Measurements from ENCODE around the gene ZNF524. TPM values are rescaled to one million over a fixed set of nuclear protein-coding genes. Genes with fewer than 3 reads are reported as not detected.

ZNF524 gene
- total RNA-seq, 1 experiment from 2014 or later = 13.4 TPM

DNA sequence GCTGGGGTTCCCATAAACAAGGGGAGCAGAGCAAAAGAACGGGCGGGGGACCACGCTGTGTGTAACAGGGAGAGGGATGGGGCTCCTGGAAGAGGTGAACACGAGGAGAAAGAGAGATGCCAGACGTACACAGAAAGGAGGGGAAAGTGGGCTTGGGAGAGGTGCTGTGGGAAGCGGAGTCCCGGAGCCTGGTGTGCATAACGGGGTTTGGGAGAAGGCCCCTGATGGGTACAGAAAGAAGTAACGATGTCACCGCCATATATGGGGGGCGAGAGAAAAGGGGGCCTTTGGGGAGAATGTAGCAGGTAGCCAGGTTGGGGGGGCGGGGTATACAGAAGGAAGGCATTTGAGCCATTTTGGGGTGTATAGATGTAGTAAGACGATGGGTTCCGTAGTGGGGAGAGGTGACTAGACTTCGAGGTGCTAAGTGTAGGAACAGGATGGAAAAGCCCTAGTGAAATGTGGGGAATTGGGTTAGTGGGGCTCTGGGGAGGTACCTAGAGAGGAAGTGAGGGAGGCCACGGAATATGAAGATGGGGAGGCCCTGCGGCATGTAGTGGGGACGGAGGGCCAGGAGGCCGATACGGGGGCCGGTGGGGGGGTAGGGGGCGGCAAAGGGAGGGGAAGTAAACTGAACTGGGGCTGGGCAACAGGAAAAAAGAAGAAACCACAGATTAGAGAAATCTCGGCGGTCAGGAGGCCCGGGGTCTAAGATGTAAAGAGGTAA, 41.5 kb downstream of the ZNF524 start:
- no peak for DNase-seq (ENCODE audit: low read depth)

DNA sequence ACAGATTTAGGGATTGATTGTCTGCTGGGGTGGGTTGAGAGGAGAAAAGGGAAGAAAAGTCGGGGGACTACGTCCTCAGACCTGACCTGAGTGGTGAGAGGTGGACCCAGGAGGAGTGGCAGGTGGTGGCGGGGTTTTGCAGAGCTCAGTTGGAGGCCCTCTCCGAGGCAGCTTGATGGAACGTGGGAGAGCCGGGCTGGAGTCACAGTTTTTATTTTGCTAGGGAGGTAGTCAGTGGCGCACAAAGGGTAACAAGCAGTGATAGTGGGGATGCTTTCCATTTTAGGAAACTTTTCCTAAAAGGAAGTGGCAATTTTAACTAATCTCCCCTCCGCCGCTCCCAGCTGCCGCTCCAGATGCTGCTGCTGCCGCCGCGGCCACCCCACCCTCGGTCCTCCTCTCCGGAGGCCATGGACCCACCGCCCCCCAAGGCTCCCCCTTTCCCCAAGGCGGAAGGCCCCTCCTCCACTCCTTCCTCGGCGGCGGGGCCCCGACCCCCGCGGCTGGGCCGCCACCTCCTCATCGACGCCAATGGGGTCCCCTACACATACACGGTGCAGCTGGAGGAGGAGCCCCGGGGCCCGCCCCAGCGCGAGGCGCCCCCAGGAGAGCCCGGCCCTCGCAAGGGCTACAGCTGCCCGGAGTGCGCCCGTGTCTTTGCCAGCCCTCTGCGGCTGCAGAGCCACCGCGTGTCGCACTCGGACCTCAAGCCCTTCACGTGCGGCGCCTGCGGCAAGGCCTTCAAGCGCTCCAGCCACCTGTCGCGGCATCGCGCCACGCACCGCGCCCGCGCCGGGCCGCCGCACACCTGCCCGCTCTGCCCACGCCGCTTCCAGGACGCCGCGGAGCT, 42.3 kb downstream of the ZNF524 start:
- no peak for DNase-seq (ENCODE audit: low read depth)

DNA sequence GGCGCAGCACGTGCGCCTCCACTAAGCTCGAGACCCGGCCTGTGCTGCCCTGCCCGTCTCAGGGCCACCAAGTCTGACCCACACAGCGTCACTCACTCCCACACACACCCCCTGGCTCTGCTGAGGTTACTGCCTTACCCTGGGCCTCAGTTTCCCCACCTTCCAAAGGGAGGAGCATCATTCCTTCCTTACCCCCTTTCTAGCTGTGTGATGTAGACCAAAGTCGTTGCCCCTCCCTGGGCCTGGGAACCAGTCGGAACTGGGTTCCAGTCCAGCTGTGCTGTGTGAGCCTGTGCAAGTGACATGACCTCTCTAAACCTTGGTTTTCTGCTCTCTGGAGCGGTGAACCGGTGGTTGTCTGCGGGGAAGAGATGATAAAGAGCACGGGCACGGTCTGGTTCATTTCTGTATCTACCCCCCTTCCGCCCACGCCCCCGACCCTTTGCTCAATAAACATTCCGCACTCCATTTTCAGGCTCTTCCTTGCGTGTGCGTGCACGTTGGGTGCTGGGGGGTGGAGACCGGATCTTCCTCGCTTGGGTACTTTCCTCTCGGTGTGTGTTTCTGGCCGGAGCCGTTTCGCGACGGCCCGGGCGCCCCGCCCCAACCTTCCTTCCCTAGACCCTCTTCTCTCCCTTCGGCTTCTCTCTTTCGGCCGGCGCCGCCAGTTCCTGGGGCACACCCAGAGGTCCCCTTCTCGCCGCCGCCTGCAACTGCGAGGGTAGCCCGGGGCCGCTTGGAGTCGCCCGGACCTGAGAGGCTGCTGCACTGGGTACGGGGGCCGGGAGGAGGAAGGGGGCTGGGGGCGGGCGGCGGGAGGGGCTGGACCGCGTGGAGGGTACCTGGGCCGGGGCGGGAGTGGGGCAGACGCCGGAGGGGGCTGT, 43.2 kb downstream of the ZNF524 start, which contains the start of gene ZNF581:
Gene ZNF581, plus strand, starts transcription at position 647 of the 884 bp plus-strand sequence. CDS start 923 bp downstream, outside the sequence.
- peak; percentile 68 for DNase-seq (ENCODE audit: low read depth)

DNA sequence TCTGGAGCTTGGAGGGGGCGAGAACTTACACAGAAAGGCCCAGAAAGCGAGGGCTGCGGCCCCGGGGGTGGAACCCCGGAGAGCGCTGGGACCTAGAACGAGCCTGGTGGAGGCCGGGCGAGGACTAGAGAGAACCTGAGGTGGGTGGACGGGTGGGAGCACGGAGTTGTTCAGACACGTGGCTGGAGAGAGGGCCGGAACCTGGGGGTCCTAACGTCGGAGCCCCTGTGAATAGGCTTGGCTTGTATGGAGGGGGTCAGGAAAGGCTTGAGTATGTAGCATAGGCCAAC, 43.7 kb downstream of the ZNF524 start:
- no peak for DNase-seq (ENCODE audit: low read depth)

DNA sequence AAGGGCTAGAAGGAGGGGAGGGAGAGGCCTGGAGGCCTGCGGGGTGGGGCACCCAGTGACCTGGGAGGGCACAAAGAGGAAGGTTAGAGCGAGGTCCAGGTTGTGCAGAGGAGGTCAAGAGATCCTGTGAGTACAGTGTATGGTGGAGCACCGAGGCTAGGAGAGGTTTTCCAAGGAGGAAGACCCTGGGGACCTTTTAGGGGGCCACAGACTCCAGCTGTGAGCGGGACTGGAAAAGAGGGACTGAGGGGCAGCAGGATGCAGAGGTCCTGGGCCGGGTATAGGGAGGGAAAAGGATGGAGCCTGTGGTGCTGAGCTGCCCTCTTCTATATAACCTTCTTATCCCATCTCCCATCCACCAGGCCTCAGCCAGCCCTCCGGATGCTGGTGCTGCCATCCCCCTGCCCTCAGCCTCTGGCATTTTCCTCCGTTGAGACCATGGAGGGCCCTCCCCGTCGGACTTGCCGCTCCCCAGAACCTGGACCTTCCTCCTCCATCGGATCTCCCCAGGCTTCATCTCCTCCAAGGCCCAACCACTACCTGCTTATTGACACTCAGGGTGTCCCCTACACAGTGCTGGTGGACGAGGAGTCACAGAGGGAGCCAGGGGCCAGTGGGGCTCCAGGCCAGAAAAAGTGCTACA, 44.2 kb downstream of the ZNF524 start:
- no peak for DNase-seq (ENCODE audit: low read depth)

DNA sequence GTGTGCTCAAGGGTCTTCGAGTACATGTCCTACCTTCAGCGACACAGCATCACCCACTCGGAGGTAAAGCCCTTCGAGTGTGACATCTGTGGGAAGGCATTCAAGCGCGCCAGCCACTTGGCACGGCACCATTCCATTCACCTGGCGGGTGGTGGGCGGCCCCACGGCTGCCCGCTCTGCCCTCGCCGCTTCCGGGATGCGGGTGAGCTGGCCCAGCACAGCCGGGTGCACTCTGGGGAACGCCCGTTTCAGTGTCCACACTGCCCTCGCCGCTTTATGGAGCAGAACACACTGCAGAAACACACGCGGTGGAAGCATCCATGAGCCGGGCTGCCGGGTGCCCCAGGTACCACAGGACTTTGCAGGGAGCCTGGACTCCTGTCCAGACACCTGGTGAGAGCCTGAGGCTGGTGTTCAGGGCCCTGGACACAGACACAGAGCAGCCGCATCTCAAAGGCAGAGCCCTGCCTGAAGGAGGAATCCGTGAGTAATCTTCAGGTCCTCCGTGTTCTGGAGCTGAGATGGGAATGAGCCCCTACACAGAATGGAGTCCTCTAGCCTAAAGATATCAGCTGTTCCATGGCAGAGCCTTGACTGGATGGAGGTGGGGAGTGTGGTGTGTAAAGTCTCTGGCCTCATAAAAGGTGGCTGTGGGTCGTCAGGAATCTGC, 44.9 kb downstream of the ZNF524 start:
- no peak for DNase-seq (ENCODE audit: low read depth)

DNA sequence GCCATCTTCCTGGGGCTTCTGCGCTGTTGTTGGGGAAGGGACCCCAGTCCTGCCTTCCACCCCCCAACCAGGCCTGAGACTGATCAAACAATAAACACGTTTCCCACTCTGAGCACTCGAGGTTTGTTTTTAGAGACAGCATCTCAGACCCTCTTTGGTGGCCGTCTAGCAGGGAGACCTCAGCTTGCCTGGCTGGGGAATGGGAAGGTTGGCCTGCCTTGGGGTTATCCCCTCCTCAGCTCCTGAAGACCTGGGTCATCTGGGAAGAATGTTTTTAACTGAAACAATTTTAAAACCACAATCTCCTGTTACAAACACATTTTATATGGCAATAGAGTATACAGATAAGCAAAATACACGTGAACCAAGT, 45.4 kb downstream of the ZNF524 start:
- no peak for DNase-seq (ENCODE audit: low read depth)

DNA sequence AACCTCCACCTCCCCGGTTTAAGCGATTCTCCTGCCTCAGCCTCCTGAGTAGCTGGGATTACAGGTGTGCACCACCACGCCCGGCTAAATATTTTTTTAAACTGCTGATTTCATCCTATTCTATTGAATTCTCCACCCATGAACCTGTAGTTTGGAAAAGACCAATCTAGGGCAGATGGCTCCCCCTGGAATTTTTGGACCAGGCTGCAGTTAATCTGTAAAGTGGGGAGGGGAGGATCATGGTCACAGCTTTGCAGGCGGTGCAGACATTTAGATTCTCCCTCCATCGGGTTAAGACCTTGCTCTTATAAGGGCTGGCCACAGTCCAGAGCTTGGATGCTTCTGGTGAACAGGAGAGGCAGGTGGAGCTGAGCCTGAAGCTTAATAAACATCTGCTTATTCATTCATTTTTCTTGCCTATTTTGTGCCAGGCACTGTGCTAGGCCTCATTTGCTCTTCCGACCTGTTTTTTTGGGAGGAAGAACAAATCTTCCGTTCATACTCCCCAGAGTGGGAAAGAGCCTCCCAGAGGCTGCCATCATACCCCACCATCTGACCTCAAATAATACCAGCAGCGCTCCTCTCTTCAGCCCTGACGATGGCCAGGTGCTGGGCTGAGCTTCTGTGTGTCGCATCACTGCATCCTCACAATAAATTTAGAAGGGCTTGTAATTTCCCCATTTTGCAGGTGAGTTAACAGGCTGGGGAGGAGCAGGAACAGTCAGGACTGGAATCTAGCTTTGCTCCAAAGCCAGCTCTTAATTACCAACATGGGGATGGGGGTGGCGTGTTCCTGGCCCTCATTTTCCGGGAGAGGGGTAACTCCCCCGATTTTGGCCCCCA, 47.0 kb downstream of the ZNF524 start:
- no peak for DNase-seq (ENCODE audit: low read depth)

DNA sequence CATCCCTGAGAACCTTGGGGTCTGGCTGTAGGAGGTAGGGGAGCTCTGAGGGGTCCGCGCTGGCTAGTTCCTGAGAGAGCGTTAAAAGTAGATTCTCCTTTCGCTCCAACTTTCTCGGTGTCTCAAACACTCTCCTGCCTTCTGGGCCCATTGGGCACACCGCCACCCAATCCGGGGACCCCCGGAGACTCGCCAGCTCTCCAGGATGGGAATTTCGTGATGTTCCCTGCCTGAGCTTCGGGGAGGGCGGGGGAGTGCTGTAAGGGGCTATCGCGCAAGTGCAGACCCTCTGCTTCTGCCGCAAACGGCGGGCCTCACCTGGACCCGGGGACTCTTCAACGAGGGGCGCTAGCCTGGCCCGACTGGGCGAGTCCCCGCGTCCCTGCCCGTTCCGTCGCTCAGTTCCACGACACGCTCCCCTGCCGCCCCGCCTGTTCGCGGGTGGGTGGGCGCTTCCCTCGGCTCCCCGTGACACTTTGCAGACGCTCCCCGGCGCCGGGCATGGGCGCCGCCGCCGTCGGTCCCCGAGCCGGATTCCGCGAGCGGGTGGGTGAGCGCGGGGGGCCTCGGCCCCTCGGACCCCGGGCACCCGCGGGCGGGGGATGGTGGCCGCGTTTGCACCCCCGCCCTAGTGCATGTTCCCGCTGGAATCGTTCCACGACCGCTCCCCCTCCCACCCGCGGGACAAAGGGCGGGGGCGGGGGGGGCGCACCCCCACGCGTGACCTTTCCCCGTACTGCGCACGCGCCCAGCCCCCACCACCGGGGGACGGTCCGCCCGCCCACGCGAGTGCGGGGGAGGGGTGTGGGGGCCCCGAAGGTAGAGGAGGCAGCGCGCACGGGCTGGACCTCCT, 47.9 kb downstream of the ZNF524 start, which contains the start of gene CCDC106:
Gene CCDC106, plus strand, starts transcription at position 481 of the 853 bp plus-strand sequence. CDS start 835 bp downstream, outside the sequence.
- DNase-seq (ENCODE audit: low read depth) = peak; percentile 57

DNA sequence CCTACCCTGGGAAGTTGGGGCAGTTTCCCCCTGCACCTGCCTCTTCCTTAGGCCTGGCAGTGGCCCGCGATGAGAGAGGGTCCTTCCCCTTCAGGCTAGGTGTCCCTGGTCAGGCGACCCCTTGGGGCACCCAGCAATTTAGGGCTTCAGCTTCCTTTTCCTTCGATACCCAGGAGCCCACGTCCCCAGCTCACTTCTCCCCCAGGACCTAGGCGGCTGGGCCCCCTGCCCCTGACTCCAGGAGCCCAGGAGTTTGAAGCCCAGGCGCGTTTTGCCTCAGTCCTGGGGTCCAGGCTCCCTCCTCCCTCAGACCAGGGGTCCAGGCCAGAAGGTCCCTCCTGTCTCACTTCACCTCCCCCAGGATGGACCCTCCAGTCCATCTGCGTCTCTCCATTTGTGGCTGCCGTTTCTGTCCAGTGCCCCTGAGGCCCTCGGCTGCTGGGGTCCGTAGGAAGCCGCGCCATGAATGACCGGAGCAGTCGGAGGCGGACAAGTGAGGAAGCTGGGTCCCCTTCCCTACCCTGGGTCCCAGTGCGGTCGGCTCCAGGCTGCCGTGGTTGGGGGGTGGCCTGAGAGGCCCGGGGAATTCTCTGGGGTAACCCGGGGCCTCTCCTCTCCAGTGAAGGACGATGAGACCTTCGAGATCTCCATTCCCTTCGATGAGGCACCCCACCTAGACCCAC, 48.6 kb downstream of the ZNF524 start:
- no peak for DNase-seq (ENCODE audit: low read depth)

DNA sequence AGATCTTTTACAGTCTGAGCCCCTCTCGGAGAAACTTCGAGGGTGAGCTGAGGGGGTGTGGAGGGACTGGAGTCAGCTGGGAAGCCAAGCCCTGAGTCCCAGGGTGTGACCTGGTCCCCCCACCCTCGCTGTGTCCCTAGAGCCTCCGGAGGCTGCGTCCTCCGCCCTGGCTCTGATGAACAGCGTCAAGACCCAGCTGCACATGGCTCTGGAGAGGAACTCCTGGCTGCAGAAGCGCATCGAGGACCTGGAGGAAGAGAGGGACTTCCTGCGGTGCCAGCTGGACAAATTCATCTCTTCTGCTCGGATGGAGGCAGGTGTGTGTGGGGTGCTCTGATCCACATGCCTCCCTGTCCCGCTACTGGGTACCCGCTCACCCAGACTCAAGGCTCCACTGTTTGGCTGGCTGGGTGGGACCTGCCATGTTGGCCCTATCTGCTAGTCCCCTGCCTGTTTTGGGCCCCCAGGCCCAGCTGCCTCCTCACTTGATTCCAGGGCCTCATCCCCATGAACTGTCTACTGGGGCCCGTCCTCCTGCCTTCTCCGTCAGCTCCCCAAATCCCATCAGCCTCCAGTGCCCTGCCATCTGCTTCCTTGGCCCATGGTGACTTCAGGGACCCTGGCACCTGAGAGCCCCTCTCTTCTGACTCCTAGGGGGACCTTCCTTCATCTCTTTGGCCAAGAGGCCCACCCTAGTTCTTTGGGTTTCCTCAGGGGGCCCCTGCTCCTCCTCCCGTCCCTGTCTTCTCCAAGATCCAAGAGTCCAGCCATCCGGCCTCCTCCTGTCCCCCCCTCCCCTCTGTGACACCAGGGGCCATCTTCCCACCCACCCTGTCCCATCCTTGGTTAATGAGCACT, 49.4 kb downstream of the ZNF524 start:
- no peak for DNase-seq (ENCODE audit: low read depth)

DNA sequence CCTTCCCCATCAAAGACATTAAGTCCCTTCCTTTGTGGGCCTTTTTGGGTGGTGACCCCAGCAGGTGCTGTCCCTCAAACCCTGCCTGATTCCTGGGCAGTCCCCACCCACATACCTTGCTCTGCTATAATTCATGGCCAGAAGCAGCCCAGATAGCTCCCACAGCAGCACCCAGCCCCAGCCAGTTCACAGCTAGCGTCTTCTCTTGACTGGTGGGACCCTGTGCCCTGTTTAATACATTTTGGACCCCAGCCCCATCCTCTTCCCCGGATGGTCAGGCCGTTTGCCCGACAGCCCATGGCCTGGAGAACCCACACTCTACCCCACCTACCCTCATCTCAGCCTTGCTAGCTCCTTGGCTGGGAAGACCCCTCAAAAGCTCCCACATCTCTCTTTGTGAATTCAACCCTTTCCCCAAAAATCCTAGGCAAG, 50.1 kb downstream of the ZNF524 start:
- DNase-seq (ENCODE audit: low read depth) = no peak

DNA sequence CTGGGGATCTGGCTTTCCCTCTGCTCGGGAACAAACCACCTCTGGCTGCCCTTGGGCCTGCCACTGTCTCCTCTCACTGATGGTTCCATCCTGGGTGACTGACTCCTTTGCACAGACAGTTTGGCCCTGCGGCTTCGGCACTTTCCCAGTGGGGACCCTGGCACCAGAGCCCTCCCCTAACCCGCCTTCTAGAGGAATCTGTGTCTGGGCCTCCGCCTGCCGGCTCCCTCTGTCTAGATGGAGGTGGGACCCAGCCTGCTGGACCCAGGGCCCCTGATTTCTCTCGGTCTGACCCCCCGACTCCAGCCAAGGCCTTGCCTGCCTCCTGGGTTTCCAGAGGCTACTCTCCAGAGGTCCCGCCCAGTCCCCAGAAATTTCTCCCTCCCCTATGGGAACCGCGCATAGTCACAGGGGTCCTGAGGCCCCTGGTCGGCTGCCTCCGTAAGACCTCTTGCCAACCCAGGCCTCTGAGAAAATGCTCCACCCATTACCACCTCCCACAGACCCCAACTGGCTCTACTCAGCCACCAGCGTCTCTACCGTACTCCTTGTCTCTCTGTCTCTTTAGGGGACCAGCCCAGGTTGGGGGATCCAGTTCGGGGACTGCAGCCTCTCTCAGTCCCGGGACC, 50.6 kb downstream of the ZNF524 start:
- no peak for DNase-seq (ENCODE audit: low read depth)

DNA sequence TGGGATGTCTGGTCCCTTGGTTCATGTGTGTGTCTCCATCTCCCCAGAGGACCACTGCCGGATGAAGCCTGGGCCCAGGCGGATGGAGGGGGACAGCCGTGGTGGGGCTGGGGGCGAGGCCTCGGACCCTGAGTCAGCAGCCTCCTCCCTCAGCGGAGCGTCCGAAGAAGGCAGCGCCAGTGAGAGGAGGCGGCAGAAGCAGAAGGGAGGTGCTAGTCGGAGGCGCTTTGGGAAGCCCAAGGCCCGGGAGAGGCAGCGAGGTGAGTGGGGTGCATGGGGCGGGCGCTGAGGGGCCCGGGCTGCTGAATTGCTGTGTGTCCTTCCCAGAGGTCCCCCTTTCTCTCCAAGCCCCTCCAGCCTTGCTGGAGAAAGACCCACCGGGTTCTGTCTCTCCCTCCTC, 51.1 kb downstream of the ZNF524 start:
- DNase-seq (ENCODE audit: low read depth) = no peak

DNA sequence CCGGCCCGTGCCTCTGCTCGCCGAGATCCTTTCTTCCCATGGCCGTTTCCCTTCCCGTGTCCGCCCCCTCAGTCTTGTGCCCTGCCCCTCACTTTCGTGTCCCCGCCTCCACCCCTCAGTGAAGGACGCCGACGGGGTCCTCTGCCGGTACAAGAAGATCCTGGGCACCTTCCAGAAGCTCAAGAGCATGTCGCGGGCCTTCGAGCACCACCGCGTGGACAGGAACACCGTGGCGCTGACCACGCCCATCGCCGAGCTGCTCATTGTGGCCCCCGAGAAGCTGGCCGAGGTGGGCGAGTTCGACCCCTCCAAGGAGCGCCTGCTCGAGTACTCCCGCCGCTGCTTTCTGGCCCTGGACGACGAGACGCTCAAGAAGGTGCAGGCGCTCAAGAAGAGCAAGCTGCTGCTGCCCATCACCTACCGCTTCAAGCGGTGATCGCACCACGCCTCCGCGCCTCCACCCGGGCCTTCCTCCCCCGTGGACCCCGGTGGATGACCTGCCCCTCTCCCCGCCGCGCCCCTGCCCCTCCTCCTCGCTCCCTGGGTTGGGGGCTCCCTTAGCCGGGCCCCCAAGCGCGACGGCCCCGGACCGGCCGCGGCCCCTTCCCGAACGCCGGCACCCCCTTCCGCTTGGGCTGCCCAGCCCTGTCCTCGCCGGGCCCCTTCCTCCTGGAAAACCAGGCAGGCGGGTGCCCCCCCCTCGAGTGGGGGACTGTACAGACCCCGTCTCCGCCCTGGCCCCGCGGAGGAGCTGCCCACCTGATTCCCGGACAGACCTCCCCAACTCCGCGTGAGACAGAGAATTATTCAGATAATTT, 52.4 kb downstream of the ZNF524 start:
- no peak for DNase-seq (ENCODE audit: low read depth)
